IPS DF 4.7 (cell line): Measurements from ENCODE around the gene MIS12.

Source experiments
- DNase-seq: peaks from one replicate; pipeline ENCODE4 v3.0.0-alpha.2; 2013; ENCODE audit warnings: low spot score; ENCODE audit errors: extremely low read depth

Gene MIS12

GRCh38 chr17:5533486-5534315, 47.3 kb downstream of the MIS12 start:
- no peak for DNase-seq

- no peak for DNase-seq
Observed at GRCh38 chr17:5535436-5535835, 49.1 kb downstream of the MIS12 start.

- no peak for DNase-seq
Observed at GRCh38 chr17:5536866-5537650, 50.7 kb downstream of the MIS12 start.

GRCh38 chr17:5539286-5539685, 52.9 kb downstream of the MIS12 start:
- DNase-seq = no peak

- no peak for DNase-seq
Observed at GRCh38 chr17:5540321-5540720, 54.0 kb downstream of the MIS12 start.
